HFFc6 (cell line): ENCODE results near the gene HMGN1. TPM values are rescaled to one million over a fixed set of nuclear protein-coding genes. Genes with fewer than 3 reads are reported as not detected.

Experiments
- DNase-seq: peaks from one replicate; pipeline ENCODE4 v3.0.0-alpha.2; 2018
- H3K27ac Mint-ChIP-seq: 2 replicates; pipeline ENCODE4 v1.8.0; 2020; ENCODE audit warnings: mild to moderate bottlenecking, mixed read lengths
- H3K27me3 Mint-ChIP-seq: 2 replicates; pipeline ENCODE4 v1.8.0; 2021; ENCODE audit warnings: mild to moderate bottlenecking, moderate library complexity, mixed read lengths; ENCODE audit not compliant: insufficient read depth
- H3K36me3 Mint-ChIP-seq: 2 replicates; pipeline ENCODE4 v1.8.0; 2021; ENCODE audit warnings: low read depth, mixed read lengths
- H3K4me1 Mint-ChIP-seq: 2 replicates; pipeline ENCODE4 v1.8.0; 2020; ENCODE audit warnings: low read depth, mixed read lengths
- H3K4me3 Mint-ChIP-seq: 2 replicates; pipeline ENCODE4 v1.8.0; 2020; ENCODE audit warnings: mild to moderate bottlenecking, moderate library complexity, mixed read lengths
- H3K9me3 Mint-ChIP-seq: 2 replicates; pipeline ENCODE4 v1.8.0; 2020; ENCODE audit warnings: mild to moderate bottlenecking, mixed read lengths
- long read RNA-seq: library from polyadenylated mRNA; unstranded; transcript quantifications from one replicate; pipeline ENCODE4 v2.0.0, GENCODE V29; 2019
- total RNA-seq, 6 experiments: library from RNA; stranded (reverse); fragmentation: NEBNext Ultra II Directional; extraction: Animal tissue kit (Norgen Biotek cat#: 25700); gene quantifications; 2 replicates in 1 of 6; 3 replicates in 5 of 6; pipeline ENCODE4 v1.2.3, GENCODE V29; 2021
- TF ChIP-seq, protein P1 (sequence below): fragments of 200-600 bp; sonication (generic); IDR thresholded peaks from 2 replicates; pipeline ENCODE4 v1.5.0; 2021; ENCODE audit warnings: antibody characterized with exemption, mild to moderate bottlenecking

The HMGN1 gene
- total RNA-seq: 100 to 1,000 TPM; 177 to 229 (median 202) TPM
- long read RNA-seq, transcript HMGN1-204 (6 exons, 1,383 nt): major isoform, 198 of 227 reads
- long read RNA-seq, partial matches to known transcripts: 10 of 227 reads
- long read RNA-seq, other reads (novel, unspliced or antisense): 14 of 227 reads

DNA sequence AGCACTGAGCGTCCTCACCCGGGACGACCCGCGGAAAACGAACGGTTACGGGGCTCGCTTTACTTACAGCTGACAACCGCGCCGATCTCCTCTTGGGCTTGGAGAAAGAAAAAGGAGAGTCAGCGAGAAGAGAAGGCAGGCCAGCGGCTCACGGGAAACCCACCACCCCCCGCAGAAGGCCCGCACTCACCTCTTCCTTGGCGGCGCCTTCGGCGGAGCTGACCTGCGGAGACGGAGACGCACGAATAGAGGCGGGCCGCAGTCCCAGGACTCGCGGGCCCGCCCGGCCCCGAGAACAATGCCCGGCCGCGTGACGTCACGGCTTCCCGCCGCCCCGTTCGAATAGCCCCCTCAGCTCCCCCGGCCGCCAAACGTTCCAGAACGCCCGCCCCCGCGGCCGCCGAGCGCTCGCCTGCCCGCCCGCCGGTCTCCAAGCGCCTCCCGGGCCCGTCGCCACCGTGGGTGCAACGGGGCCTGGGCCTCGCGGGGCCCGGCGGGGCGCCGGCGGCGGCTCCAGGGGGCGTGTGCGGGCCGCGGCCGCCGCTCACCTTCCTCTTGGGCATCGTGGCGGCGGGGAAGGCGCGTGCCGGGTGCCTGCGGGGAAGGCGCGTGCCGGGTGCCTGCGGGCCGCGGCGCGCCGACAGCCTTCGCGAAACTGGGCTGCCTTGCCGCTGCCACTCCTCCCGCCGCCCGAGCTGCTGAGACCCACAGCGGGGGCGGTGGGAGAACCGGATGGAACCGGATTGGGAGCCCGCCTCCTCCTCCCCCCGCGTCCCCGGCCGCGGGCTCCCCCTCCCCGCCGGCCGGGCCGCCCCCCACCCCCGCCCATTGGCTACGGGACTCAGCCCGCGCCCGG, at the start of gene HMGN1:
TSS of gene HMGN1 (minus strand) at position 734 of the 856 bp plus-strand sequence. CDS start at position 563, 171 bp downstream.
- Mint-ChIP-seq H3K36me3 (peaks cover 29% of the 10 kb centered on the region), H3K4me1 (peaks cover 39% of the 10 kb centered on the region), H3K9me3 (no peaks in the 10 kb centered on the region), H3K27ac (peak within 1 kb of the TSS; percentile 86), H3K27me3 (peaks cover 7% of the 10 kb centered on the region), H3K4me3 (peak within 1 kb of the TSS; percentile 94)
- TF ChIP-seq, protein P1, sequence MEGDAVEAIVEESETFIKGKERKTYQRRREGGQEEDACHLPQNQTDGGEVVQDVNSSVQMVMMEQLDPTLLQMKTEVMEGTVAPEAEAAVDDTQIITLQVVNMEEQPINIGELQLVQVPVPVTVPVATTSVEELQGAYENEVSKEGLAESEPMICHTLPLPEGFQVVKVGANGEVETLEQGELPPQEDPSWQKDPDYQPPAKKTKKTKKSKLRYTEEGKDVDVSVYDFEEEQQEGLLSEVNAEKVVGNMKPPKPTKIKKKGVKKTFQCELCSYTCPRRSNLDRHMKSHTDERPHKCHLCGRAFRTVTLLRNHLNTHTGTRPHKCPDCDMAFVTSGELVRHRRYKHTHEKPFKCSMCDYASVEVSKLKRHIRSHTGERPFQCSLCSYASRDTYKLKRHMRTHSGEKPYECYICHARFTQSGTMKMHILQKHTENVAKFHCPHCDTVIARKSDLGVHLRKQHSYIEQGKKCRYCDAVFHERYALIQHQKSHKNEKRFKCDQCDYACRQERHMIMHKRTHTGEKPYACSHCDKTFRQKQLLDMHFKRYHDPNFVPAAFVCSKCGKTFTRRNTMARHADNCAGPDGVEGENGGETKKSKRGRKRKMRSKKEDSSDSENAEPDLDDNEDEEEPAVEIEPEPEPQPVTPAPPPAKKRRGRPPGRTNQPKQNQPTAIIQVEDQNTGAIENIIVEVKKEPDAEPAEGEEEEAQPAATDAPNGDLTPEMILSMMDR: no peak
- DNase-seq: peak; percentile 69

DNA sequence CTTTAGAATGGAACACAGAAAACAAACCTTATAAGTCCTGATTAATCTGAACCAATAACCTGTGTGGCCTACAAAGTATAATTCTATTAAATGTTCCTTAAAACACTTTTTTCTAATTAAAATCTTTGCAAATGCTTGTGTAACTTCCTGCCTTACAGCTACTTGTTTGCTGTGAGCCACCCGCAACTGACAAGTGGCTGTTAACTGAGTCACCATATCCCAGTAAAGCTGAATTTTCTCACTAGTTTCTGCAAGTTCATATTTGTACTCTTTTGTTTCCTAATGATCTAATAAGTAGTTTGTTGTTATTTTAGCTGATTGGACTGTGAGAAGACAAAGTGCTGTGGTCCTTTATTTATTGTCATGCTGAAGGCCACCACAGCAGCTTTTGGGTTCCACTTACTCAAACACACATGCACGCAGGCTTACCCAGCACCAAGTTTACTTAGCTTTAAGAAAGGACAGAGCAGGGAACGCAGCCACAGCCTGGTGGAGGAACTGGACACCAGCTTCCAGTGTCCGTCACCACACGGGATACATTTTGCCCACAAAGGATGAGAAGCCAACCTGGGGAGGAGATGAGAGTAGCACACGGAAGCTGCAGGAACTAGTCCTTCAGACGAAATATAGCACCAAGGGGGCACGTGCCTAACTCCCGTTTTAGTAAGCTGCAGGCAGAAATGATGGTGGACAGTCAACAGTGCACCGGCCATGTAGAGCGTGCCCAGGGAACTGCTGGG, 48.9 kb upstream of the HMGN1 start:
- no peaks in the 10 kb centered on the region for H3K4me1 Mint-ChIP-seq
- H3K4me3 Mint-ChIP-seq: no peak overlapping the region
- H3K36me3 Mint-ChIP-seq: peaks cover 6% of the 10 kb centered on the region; the same call in 1 of the 2 replicates
- no peak for DNase-seq
- H3K27me3 Mint-ChIP-seq: peaks cover 2% of the 10 kb centered on the region; the same call in 1 of the 2 replicates
- TF ChIP-seq, protein P1: no peak
- no peaks in the 10 kb centered on the region for H3K9me3 Mint-ChIP-seq
- no peak overlapping the region for H3K27ac Mint-ChIP-seq

DNA sequence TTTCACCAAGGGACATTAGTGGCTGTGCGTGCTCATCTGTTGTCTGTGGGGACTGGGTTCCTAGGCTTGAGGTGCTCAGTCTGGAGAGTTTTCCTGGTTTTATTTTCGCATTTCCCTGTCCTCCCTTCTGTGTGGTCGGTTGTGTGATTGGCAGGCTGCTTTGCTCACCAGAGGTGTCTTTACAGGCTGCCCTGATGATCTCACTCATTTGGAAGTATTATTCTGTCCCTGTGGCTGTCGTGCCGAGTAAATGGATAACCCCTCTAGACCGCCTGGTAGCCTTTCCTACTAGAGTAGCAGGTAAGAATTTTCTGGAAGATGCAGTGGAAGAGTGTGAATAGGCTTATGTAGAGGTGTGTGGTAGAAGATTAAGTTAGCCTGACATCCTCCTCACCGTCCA, 44.1 kb upstream of the HMGN1 start:
- H3K4me3 Mint-ChIP-seq: no peak overlapping the region
- H3K9me3 Mint-ChIP-seq: no peaks in the 10 kb centered on the region
- H3K36me3 Mint-ChIP-seq: peaks cover 6% of the 10 kb centered on the region; the same call in 1 of the 2 replicates
- TF ChIP-seq, protein P1: no peak
- peaks cover 2% of the 10 kb centered on the region; the same call in 1 of the 2 replicates for H3K27me3 Mint-ChIP-seq
- no peak overlapping the region for H3K27ac Mint-ChIP-seq
- DNase-seq: no peak
- H3K4me1 Mint-ChIP-seq: peaks cover 17% of the 10 kb centered on the region

DNA sequence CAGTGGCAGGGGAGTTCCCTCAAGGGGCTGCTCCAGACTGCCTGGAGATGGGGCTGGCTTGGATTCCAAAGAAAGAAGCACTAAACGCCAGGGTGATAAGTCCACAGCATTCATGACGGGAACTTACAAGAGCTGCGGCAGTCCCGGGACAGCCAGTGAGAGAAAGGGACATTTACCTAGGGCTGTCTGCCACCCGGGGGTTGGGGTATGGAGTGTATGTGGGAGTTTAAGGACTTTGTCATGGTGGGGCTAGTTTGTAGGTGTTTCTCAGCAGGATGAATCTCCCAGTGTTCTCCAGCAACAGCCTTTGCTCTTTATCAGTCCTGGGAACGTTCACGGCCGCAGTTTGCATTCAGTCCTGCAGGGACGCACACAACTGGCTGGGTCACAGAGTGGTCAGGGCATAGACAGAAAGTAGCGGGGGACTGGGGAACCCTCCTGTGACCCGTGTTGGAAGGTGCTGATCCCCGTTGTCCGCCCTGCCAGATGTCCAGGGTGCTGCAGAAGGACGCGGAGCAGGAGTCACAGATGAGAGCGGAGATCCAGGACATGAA, 41.4 kb upstream of the HMGN1 start:
- no peaks in the 10 kb centered on the region for H3K9me3 Mint-ChIP-seq
- no peak overlapping the region for H3K4me3 Mint-ChIP-seq
- H3K36me3 Mint-ChIP-seq: peaks cover 6% of the 10 kb centered on the region; the same call in 1 of the 2 replicates
- peaks cover 26% of the 10 kb centered on the region for H3K4me1 Mint-ChIP-seq
- DNase-seq: no peak
- no peak overlapping the region; the same call in 1 of the 2 replicates for H3K27ac Mint-ChIP-seq
- TF ChIP-seq, protein P1: no peak
- peaks cover 4% of the 10 kb centered on the region; the same call in 1 of the 2 replicates for H3K27me3 Mint-ChIP-seq

- peak overlapping the region; percentile 89 for H3K4me3 Mint-ChIP-seq
- no peak for DNase-seq
- H3K27me3 Mint-ChIP-seq: peaks cover 4% of the 10 kb centered on the region; the same call in 1 of the 2 replicates
- no peaks in the 10 kb centered on the region for H3K9me3 Mint-ChIP-seq
- H3K36me3 Mint-ChIP-seq: peaks cover 6% of the 10 kb centered on the region; the same call in 1 of the 2 replicates
- H3K4me1 Mint-ChIP-seq: peaks cover 37% of the 10 kb centered on the region
- H3K27ac Mint-ChIP-seq: peak overlapping the region; percentile 66; the same call in 1 of the 2 replicates
- TF ChIP-seq, protein P1: no peak; the same call in 1 of the 2 replicates
These were observed 39.9 kb upstream of the HMGN1 start for GRCh38 chr21:39388811-39389155.
